IMR-90 (cell line): ENCODE measurements around the gene ST8SIA4. TPM values are rescaled to one million over a fixed set of nuclear protein-coding genes. Genes with fewer than 3 reads are reported as not detected.

ENCODE experiments used
- ATAC-seq: fragments of 200-7000 bp; cut with Tn5 transposase; 2 replicates; pipeline ENCODE4 v1.9.1; 2020; ENCODE audit warnings: low read depth, mild to moderate bottlenecking, moderate library complexity
- BruUV-seq: library from RNA; stranded (reverse); fragments of 400-500 nt; replicated peaks from 2 replicates; lab custom pipeline; 2021; lab: Mats Ljungman, UMichigan
- CTCF ChIA-PET: fragments of 300-600 bp; formaldehyde crosslinking; extraction: SDS; loops from one replicate; lab custom pipeline; 2021; ENCODE audit warnings: antibody characterized with exemption; lab: Yijun Ruan, JAX
- POLR2A ChIA-PET: fragments of 300-600 bp; sonication (Branson Sonifier 250); formaldehyde crosslinking; loops from one replicate; lab custom pipeline; 2022; ENCODE audit warnings: antibody characterized with exemption; ENCODE audit not compliant: unreplicated experiment; lab: Charles Lee
- DNase-seq: peaks from one replicate; pipeline ENCODE4 v3.0.0; 2013
- H2AFZ ChIP-seq: replicated peaks from 2 replicates; pipeline ENCODE3; 2013; ENCODE audit warnings: low read length, mild to moderate bottlenecking; ENCODE audit not compliant: poor library complexity
- H2AK5ac ChIP-seq: 2 replicates; pipeline ENCODE4 v1.6.1; 2013; ENCODE audit warnings: low read depth, low read length, inconsistent platforms
- H2AK9ac ChIP-seq: replicated peaks from 2 replicates; pipeline ENCODE3; 2013; ENCODE audit warnings: mild to moderate bottlenecking, low read depth, low read length, moderate library complexity; ENCODE audit not compliant: poor library complexity
- H2BK120ac ChIP-seq: 2 replicates; pipeline ENCODE4 v1.6.1; 2013; ENCODE audit warnings: low read depth, low read length, inconsistent platforms
- H2BK15ac ChIP-seq: 3 replicates; pipeline ENCODE4 v1.6.1; 2013; ENCODE audit warnings: low read depth, low read length, inconsistent platforms
- H2BK20ac ChIP-seq: 2 replicates; pipeline ENCODE4 v1.6.1; 2013; ENCODE audit warnings: low read depth, mild to moderate bottlenecking, inconsistent platforms, low read length, moderate library complexity
- H2BK5ac ChIP-seq: 2 replicates; pipeline ENCODE4 v1.6.1; 2013; ENCODE audit warnings: mild to moderate bottlenecking, low read depth, low read length, inconsistent platforms; ENCODE audit not compliant: poor library complexity, severe bottlenecking
- H3K14ac ChIP-seq: replicated peaks from 2 replicates; pipeline ENCODE4 v1.6.1; 2013; ENCODE audit warnings: low read depth, low read length, inconsistent platforms
- H3K18ac ChIP-seq: 2 replicates; pipeline ENCODE4 v1.6.1; 2013; ENCODE audit warnings: low read depth, low read length, control low read depth
- H3K23ac ChIP-seq: 2 replicates; pipeline ENCODE4 v1.6.1; 2013; ENCODE audit warnings: low read depth, low read length, inconsistent platforms
- H3K27ac ChIP-seq: 2 replicates; pipeline ENCODE4 v1.5.1; 2013; ENCODE audit warnings: mild to moderate bottlenecking, control low read depth, low read length; ENCODE audit not compliant: insufficient read depth
- H3K27me3 ChIP-seq: 2 replicates; pipeline ENCODE4 v1.6.1; 2013; ENCODE audit warnings: low read length; ENCODE audit not compliant: control insufficient read depth, insufficient read depth
- H3K36me3 ChIP-seq: 2 replicates; pipeline ENCODE4 v1.6.1; 2013; ENCODE audit warnings: low read length, mixed read lengths; ENCODE audit not compliant: control insufficient read depth, insufficient read depth
- H3K4ac ChIP-seq: 2 replicates; pipeline ENCODE4 v1.6.1; 2013; ENCODE audit warnings: low read depth, low read length, inconsistent platforms
- H3K4me1 ChIP-seq: 2 replicates; pipeline ENCODE4 v1.6.1; 2013; ENCODE audit warnings: low read length, mixed read lengths; ENCODE audit not compliant: control insufficient read depth, insufficient read depth
- H3K4me2 ChIP-seq: 2 replicates; pipeline ENCODE4 v1.6.1; 2013; ENCODE audit warnings: low read depth, mild to moderate bottlenecking, control low read depth, low read length, moderate library complexity
- H3K4me3 ChIP-seq: 2 replicates; pipeline ENCODE4 v1.5.1; 2013; ENCODE audit warnings: low read depth, mild to moderate bottlenecking, control low read depth, low read length, moderate library complexity; ENCODE audit not compliant: insufficient read depth
- H3K56ac ChIP-seq: 2 replicates; pipeline ENCODE4 v1.6.1; 2013; ENCODE audit warnings: low read length, inconsistent platforms; ENCODE audit not compliant: insufficient read depth; ENCODE audit errors: extremely low read depth
- H3K79me1 ChIP-seq, 2 experiments: 2 replicates each; pipeline ENCODE4 v1.6.1; 2013; ENCODE audit warnings: low read length in 2 of 2, inconsistent platforms in 1 of 2, low read depth in 1 of 2
- H3K9ac ChIP-seq: 2 replicates; pipeline ENCODE4 v1.6.1; 2013; ENCODE audit warnings: low read depth, low read length, control low read depth
- H3K9me1 ChIP-seq: 2 replicates; pipeline ENCODE4 v1.6.1; 2013; ENCODE audit warnings: low read length, inconsistent platforms; ENCODE audit not compliant: insufficient read depth
- H3K9me3 ChIP-seq: 2 replicates; pipeline ENCODE4 v1.6.1; 2013; ENCODE audit warnings: low read length; ENCODE audit not compliant: control insufficient read depth, insufficient read depth
- H4K20me1 ChIP-seq: 2 replicates; pipeline ENCODE4 v1.6.1; 2013; ENCODE audit warnings: low read length, inconsistent platforms; ENCODE audit not compliant: insufficient read depth
- H4K5ac ChIP-seq: 2 replicates; pipeline ENCODE4 v1.6.1; 2013; ENCODE audit warnings: mild to moderate bottlenecking, low read depth, low read length, control low read depth
- H4K8ac ChIP-seq, 2 experiments: 2 replicates each; pipeline ENCODE4 v1.6.1; 2013; ENCODE audit warnings: low read depth in 2 of 2, low read length in 2 of 2, control low read depth in 1 of 2, inconsistent platforms in 1 of 2
- H4K91ac ChIP-seq: 2 replicates; pipeline ENCODE4 v1.6.1; 2013; ENCODE audit warnings: low read depth, low read length, inconsistent platforms; ENCODE audit not compliant: insufficient read depth
- BHLHE40 ChIP-seq: fragments of 150-350 bp; IDR thresholded peaks from 2 replicates; pipeline ENCODE4 v1.6.1; 2016; ENCODE audit warnings: mild to moderate bottlenecking, low read depth, low read length
- CEBPB ChIP-seq: IDR thresholded peaks from 2 replicates; pipeline ENCODE4 v1.6.1; 2012; ENCODE audit warnings: low read depth, low read length, improper control_type of control experiment
- CHD1 ChIP-seq: IDR thresholded peaks from 2 replicates; pipeline ENCODE4 v1.6.1; 2012; ENCODE audit warnings: low read depth, low read length, improper control_type of control experiment
- CTCF ChIP-seq: conservative IDR thresholded peaks from 2 replicates; pipeline ENCODE4 v1.5.1; 2012; ENCODE audit warnings: mild to moderate bottlenecking, low read depth, low read length, improper control_type of control experiment
- ELK1 ChIP-seq: fragments of 150-350 bp; IDR thresholded peaks from 2 replicates; pipeline ENCODE4 v1.6.1; 2016; ENCODE audit warnings: low read depth, mild to moderate bottlenecking, low read length, moderate library complexity, borderline replicate concordance
- FOS ChIP-seq: fragments of 150-350 bp; IDR thresholded peaks from 2 replicates; pipeline ENCODE4 v1.6.1; 2016; ENCODE audit warnings: low read depth, low read length
- MAFK ChIP-seq: IDR thresholded peaks from 2 replicates; pipeline ENCODE4 v1.6.1; 2012; ENCODE audit warnings: low read depth, low read length, improper control_type of control experiment
- MAZ ChIP-seq: IDR thresholded peaks from 2 replicates; pipeline ENCODE4 v1.6.1; 2012; ENCODE audit warnings: low read depth, mild to moderate bottlenecking, low read length, improper control_type of control experiment, moderate library complexity, borderline replicate concordance
- MXI1 ChIP-seq: IDR thresholded peaks from 2 replicates; pipeline ENCODE4 v1.6.1; 2012; ENCODE audit warnings: low read depth, mild to moderate bottlenecking, low read length, moderate library complexity, borderline replicate concordance
- NFE2L2 ChIP-seq: fragments of 150-350 bp; IDR thresholded peaks from 2 replicates; pipeline ENCODE4 v1.6.1; 2016; ENCODE audit warnings: low read depth, mild to moderate bottlenecking, low read length
- POLR2A ChIP-seq: IDR thresholded peaks from 2 replicates; pipeline ENCODE4 v1.6.1; 2012; ENCODE audit warnings: mild to moderate bottlenecking, low read depth, low read length
- RAD21 ChIP-seq: IDR thresholded peaks from 2 replicates; pipeline ENCODE4 v1.6.1; 2012; ENCODE audit warnings: low read length, improper control_type of control experiment
- RCOR1 ChIP-seq: IDR thresholded peaks from 2 replicates; pipeline ENCODE4 v1.6.1; 2012; ENCODE audit warnings: mild to moderate bottlenecking, low read length, improper control_type of control experiment; ENCODE audit not compliant: insufficient replicate concordance
- RFX5 ChIP-seq: IDR thresholded peaks from 2 replicates; pipeline ENCODE4 v1.8.0; 2012; ENCODE audit warnings: low read depth, mild to moderate bottlenecking, low read length, moderate library complexity
- SMC3 ChIP-seq: fragments of 150-350 bp; IDR thresholded peaks from 2 replicates; pipeline ENCODE4 v1.6.1; 2016; ENCODE audit warnings: low read depth, mild to moderate bottlenecking, antibody characterized with exemption, low read length, moderate library complexity
- USF2 ChIP-seq: fragments of 150-350 bp; IDR thresholded peaks from 2 replicates; pipeline ENCODE4 v1.6.1; 2017; ENCODE audit warnings: mild to moderate bottlenecking, antibody characterized with exemption, low read length, low read depth
- WGBS, 2 experiments: methylation state at CpG; one replicate each; pipeline versions ENCODE4 v1.1.5 to v1.1.7; 2013; ENCODE audit warnings: missing lambda C conversion rate in 2 of 2; ENCODE audit not compliant: insufficient read length in 1 of 2; ENCODE audit errors: extremely low coverage in 2 of 2; 5-methylcytosine and 5-hydroxymethylcytosine counted together
- dilution Hi-C: fragments of 300-500 bp; cut with HindIII; formaldehyde crosslinking; loops from one replicate; pipeline ENCODE4 v1.14.3; 2018; ENCODE audit warnings: low sequenced_read_pairs; ENCODE audit not compliant: unreplicated experiment
- in situ Hi-C: fragments of 300-500 bp; cut with MboI; formaldehyde crosslinking; loops from 3 replicates; pipeline ENCODE4 v1.14.3; 2019; ENCODE audit warnings: low sequenced_read_pairs, inconsistent platforms, mixed read lengths
- intact Hi-C: fragments of 100-400 bp; cut with micrococcal nuclease; formaldehyde crosslinking; loops from 2 replicates; pipeline ENCODE4 v1.10.0; 2022
- polyA plus RNA-seq, 3 experiments: library from polyadenylated mRNA; depleted of rRNA; stranded (reverse); fragments of >200 nt; gene quantifications; 2 replicates each; pipeline ENCODE4 v1.2.3, GENCODE V29; 2012; ENCODE audit warnings: low replicate concordance in 1 of 3
- total RNA-seq: library from RNA; depleted of rRNA; stranded (reverse); fragments of >200 nt; gene quantifications from 2 replicates; pipeline ENCODE4 v1.2.3, GENCODE V29; 2012

Gene ST8SIA4
- total and polyA plus RNA-seq, 2 of the 4 experiments (the other 2 are of a cell fraction), result 0.02 to 0.18 TPM

GRCh38 chr5:100889896-100890295 is 13.2 kb downstream of the ST8SIA4 start:
- POLR2A ChIA-PET, result no interaction called here
- Histone ChIP-seq H3K27me3 (no peaks in the 10 kb centered on the region), H3K23ac (no peak overlapping the region), H3K9me3 (no peaks in the 10 kb centered on the region), H2AFZ (no peak overlapping the region), H3K4me3 (no peak overlapping the region), H3K36me3 (no peaks in the 10 kb centered on the region), H3K14ac (no peak overlapping the region), H3K56ac (no peak overlapping the region), H3K18ac (no peak overlapping the region), H2AK5ac (no peak overlapping the region), H3K4me1 (no peaks in the 10 kb centered on the region), H3K4ac (no peak overlapping the region), H4K20me1 (no peaks in the 10 kb centered on the region), H4K8ac (no peak overlapping the region), H2BK5ac (no peak overlapping the region), H4K91ac (no peak overlapping the region), H2BK120ac (no peak overlapping the region), H3K9ac (no peak overlapping the region), H2BK20ac (no peak overlapping the region), H3K4me2 (no peak overlapping the region), H4K5ac (no peak overlapping the region), H3K27ac (no peak overlapping the region), H2BK15ac (no peak overlapping the region), H3K9me1 (no peaks in the 10 kb centered on the region), H2AK9ac (no peak overlapping the region), H3K79me1 (no peaks in the 10 kb centered on the region)
- no peak for DNase-seq
- intact Hi-C loops (loop anchor here (5.0 kb wide), 1 partner anchor 263 kb away; no protein-coding TSS in a partner anchor), in situ Hi-C loops (no loop called here), dilution Hi-C loops (no loop called here)
- TF ChIP-seq RAD21, result no peak
- TF ChIP-seq CEBPB, result no peak
- no peak for TF ChIP-seq POLR2A
- TF ChIP-seq BHLHE40, result no peak
- no peak for TF ChIP-seq MXI1
- TF ChIP-seq FOS, result no peak
- no peak for TF ChIP-seq MAFK
- no peak for TF ChIP-seq USF2
- TF ChIP-seq ELK1, result no peak
- TF ChIP-seq CHD1, result no peak
- no peak for TF ChIP-seq CTCF
- no peak for TF ChIP-seq RCOR1
- TF ChIP-seq NFE2L2, result no peak
- no peak for TF ChIP-seq RFX5
- no peak for TF ChIP-seq SMC3
- no peak for TF ChIP-seq MAZ
- CTCF ChIA-PET, result no interaction called here
- ATAC-seq, result no peak
- no CpG with 5 or more reads among the region's 3 CpGs for WGBS, 2 experiments
- BruUV-seq, result no TSS peak
